HepG2 (cell line): ENCODE results near the gene TEDC1. TPM values are rescaled to one million over a fixed set of nuclear protein-coding genes. Genes with fewer than 3 reads are reported as not detected.

ENCODE experiments used
- ELF4 ChIP-seq: sonication (generic); formaldehyde crosslinking; IDR thresholded peaks from 2 replicates; pipeline ENCODE4 v1.5.0; 2020; ENCODE audit warnings: missing genetic modification reagents, mild to moderate bottlenecking, moderate library complexity, borderline replicate concordance
- EZH2 ChIP-seq: conservative IDR thresholded peaks from 2 replicates; pipeline ENCODE4 v1.6.1; 2012; ENCODE audit warnings: mild to moderate bottlenecking, low read depth, low read length, moderate library complexity
- GLI4 ChIP-seq: sonication (generic); formaldehyde crosslinking; IDR thresholded peaks from 2 replicates; pipeline ENCODE4 v1.5.1; 2020; ENCODE audit warnings: missing genetic modification reagents, mild to moderate bottlenecking, moderate library complexity, borderline replicate concordance
- GMEB1 ChIP-seq: sonication (generic); formaldehyde crosslinking; IDR thresholded peaks from 2 replicates; pipeline ENCODE4 v1.5.1; 2020; ENCODE audit warnings: missing genetic modification reagents, mild to moderate bottlenecking, borderline replicate concordance
- KDM1A ChIP-seq: IDR thresholded peaks from 2 replicates; pipeline ENCODE4 v1.6.1; 2016; ENCODE audit warnings: missing compliant biosample characterization
- PCBP2 ChIP-seq: fragments of 200-400 bp; formaldehyde crosslinking; optimal IDR thresholded peaks from 2 replicates; pipeline ENCODE3; 2018; ENCODE audit warnings: low read length, low read depth; ENCODE audit not compliant: poor library complexity, severe bottlenecking
- SATB2 ChIP-seq: sonication (generic); formaldehyde crosslinking; IDR thresholded peaks from 2 replicates; pipeline ENCODE4 v1.5.0; 2020; ENCODE audit warnings: missing genetic modification reagents
- ZFP36 ChIP-seq: fragments of 150-350 bp; IDR thresholded peaks from 2 replicates; pipeline ENCODE4 v1.6.1; 2018; ENCODE audit warnings: borderline replicate concordance, low read length, low read depth; ENCODE audit not compliant: partially characterized antibody
- ZNF367 ChIP-seq: sonication (generic); formaldehyde crosslinking; IDR thresholded peaks from 2 replicates; pipeline ENCODE4 v1.4.0; 2020; ENCODE audit warnings: missing genetic modification reagents, borderline replicate concordance
- ZNF513 ChIP-seq: sonication (generic); formaldehyde crosslinking; conservative IDR thresholded peaks from 2 replicates; pipeline ENCODE4 v1.5.0; 2020; ENCODE audit warnings: missing genetic modification reagents
- ZNF543 ChIP-seq: sonication (generic); formaldehyde crosslinking; IDR thresholded peaks from 2 replicates; pipeline ENCODE4 v1.4.0; 2020; ENCODE audit warnings: mild to moderate bottlenecking, missing genetic modification reagents
- ZNF562 ChIP-seq: sonication (generic); formaldehyde crosslinking; IDR thresholded peaks from 2 replicates; pipeline ENCODE4 v1.8.0; 2022; ENCODE audit warnings: missing genetic modification reagents, borderline replicate concordance
- polyA plus RNA-seq, 8 experiments: library from polyadenylated mRNA; depleted of rRNA in 3 of 8; stranded (reverse) in 7 of 8; unstranded in 1 of 8; fragments of >200 nt; fragmentation: Illumina TruSeq in 4 of 8; extraction: Trizol in 4 of 8; gene quantifications; 2 replicates each; pipeline versions ENCODE4 v1.2.1 to v1.2.3, GENCODE V29; 2011 to 2016; ENCODE audit warnings: low read depth in 4 of 8, missing spikeins in 1 of 8, mixed read lengths in 1 of 8; ENCODE audit not compliant: insufficient read depth in 1 of 8
- total RNA-seq, 5 experiments: library from RNA; depleted of rRNA; stranded (reverse); fragments of >200 nt; fragmentation: Illumina TruSeq; extraction: Trizol; gene quantifications; 2 replicates each; pipeline ENCODE4 v1.2.3, GENCODE V29; 2016; ENCODE audit warnings: low read depth in 1 of 5
- TF ChIP-seq, protein P1 (sequence below): sonication (generic); formaldehyde crosslinking; IDR thresholded peaks from 2 replicates; pipeline ENCODE4 v1.4.0; 2020; ENCODE audit warnings: mild to moderate bottlenecking, missing genetic modification reagents
- TF ChIP-seq, protein P2 (sequence below): sonication (generic); formaldehyde crosslinking; IDR thresholded peaks from 2 replicates; pipeline ENCODE4 v1.5.1; 2020; ENCODE audit warnings: missing genetic modification reagents, mild to moderate bottlenecking, borderline replicate concordance
- TF ChIP-seq, protein P3 (sequence below): sonication (generic); formaldehyde crosslinking; IDR thresholded peaks from 2 replicates; pipeline ENCODE4 v1.4.0; 2020; ENCODE audit warnings: missing genetic modification reagents; ENCODE audit errors: not compliant biosample characterization
- TF ChIP-seq, protein P4 (sequence below): sonication (generic); formaldehyde crosslinking; conservative IDR thresholded peaks from 2 replicates; pipeline ENCODE4 v1.4.0; 2020; ENCODE audit warnings: mild to moderate bottlenecking, missing genetic modification reagents, moderate library complexity

The TEDC1 gene
- total and polyA plus RNA-seq, 2 of the 13 experiments (the other 11 are each of a cell fraction or from before 2014, with no cell fraction given), result 5.7 to 27.4 TPM

- TF ChIP-seq GMEB1 (CRISPR knock-in tag), result peak; percentile 76
- TF ChIP-seq ELF4, result peak; percentile 77; the same call in 1 of the 2 replicates
- 0 out of 2 replicates have a peak, but pooled peaks have one; percentile 42 for TF ChIP-seq ZNF513
- TF ChIP-seq, protein P1, sequence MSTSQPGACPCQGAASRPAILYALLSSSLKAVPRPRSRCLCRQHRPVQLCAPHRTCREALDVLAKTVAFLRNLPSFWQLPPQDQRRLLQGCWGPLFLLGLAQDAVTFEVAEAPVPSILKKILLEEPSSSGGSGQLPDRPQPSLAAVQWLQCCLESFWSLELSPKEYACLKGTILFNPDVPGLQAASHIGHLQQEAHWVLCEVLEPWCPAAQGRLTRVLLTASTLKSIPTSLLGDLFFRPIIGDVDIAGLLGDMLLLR (CRISPR knock-in tag), result no peak
- TF ChIP-seq KDM1A, result no peak
- TF ChIP-seq ZNF562 (CRISPR knock-in tag), result no peak
- no peak for TF ChIP-seq PCBP2
- TF ChIP-seq, protein P2, sequence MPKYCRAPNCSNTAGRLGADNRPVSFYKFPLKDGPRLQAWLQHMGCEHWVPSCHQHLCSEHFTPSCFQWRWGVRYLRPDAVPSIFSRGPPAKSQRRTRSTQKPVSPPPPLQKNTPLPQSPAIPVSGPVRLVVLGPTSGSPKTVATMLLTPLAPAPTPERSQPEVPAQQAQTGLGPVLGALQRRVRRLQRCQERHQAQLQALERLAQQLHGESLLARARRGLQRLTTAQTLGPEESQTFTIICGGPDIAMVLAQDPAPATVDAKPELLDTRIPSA (CRISPR knock-in tag), result no peak
- TF ChIP-seq, protein P3, sequence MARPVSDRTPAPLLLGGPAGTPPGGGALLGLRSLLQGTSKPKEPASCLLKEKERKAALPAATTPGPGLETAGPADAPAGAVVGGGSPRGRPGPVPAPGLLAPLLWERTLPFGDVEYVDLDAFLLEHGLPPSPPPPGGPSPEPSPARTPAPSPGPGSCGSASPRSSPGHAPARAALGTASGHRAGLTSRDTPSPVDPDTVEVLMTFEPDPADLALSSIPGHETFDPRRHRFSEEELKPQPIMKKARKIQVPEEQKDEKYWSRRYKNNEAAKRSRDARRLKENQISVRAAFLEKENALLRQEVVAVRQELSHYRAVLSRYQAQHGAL (CRISPR knock-in tag), result no peak
- no peak for TF ChIP-seq SATB2
- TF ChIP-seq, protein P4, sequence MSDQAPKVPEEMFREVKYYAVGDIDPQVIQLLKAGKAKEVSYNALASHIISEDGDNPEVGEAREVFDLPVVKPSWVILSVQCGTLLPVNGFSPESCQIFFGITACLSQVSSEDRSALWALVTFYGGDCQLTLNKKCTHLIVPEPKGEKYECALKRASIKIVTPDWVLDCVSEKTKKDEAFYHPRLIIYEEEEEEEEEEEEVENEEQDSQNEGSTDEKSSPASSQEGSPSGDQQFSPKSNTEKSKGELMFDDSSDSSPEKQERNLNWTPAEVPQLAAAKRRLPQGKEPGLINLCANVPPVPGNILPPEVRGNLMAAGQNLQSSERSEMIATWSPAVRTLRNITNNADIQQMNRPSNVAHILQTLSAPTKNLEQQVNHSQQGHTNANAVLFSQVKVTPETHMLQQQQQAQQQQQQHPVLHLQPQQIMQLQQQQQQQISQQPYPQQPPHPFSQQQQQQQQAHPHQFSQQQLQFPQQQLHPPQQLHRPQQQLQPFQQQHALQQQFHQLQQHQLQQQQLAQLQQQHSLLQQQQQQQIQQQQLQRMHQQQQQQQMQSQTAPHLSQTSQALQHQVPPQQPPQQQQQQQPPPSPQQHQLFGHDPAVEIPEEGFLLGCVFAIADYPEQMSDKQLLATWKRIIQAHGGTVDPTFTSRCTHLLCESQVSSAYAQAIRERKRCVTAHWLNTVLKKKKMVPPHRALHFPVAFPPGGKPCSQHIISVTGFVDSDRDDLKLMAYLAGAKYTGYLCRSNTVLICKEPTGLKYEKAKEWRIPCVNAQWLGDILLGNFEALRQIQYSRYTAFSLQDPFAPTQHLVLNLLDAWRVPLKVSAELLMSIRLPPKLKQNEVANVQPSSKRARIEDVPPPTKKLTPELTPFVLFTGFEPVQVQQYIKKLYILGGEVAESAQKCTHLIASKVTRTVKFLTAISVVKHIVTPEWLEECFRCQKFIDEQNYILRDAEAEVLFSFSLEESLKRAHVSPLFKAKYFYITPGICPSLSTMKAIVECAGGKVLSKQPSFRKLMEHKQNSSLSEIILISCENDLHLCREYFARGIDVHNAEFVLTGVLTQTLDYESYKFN, result peak; percentile 54
- TF ChIP-seq ZNF543 (CRISPR knock-in tag), result 0 out of 2 replicates have a peak, but pooled peaks have one; percentile 36
- no peak for TF ChIP-seq ZFP36
- no peak; the same call in 1 of the 2 replicates for TF ChIP-seq GLI4 (CRISPR knock-in tag)
- TF ChIP-seq ZNF367, result peak; percentile 66; the same call in 1 of the 2 replicates
- no peak for TF ChIP-seq EZH2
Measured at GRCh38 chr14:105490572-105491365, at the start of gene TEDC1 (continued).
